Right lobe of liver (tissue), 4 donors: ENCODE measurements around the gene NBAS.

ENCODE experiments used
- POLR2A ChIP-seq: fragments of 450-650 bp; IDR thresholded peaks from one replicate; pipeline ENCODE4 v1.6.1; 2017; ENCODE audit warnings: antibody characterized with exemption, mild to moderate bottlenecking
- TF ChIP-seq, protein P1 (sequence below), 4 donors: fragments of 200-600 bp in 3 of 4; fragments of 450-650 bp in 1 of 4; IDR thresholded peaks; one replicate each; pipeline versions ENCODE4 v1.5.1 to v1.8.0; 2016 to 2022; ENCODE audit warnings: antibody characterized with exemption in 4 of 4, mild to moderate bottlenecking in 2 of 4
- donor health status: DM: no; HTN: no; CAD: no.
- donor health status: DM: no; HTN: no; CAD: no.
- donor health status: DM: no; HTN: yes; CAD: no.

DNA sequence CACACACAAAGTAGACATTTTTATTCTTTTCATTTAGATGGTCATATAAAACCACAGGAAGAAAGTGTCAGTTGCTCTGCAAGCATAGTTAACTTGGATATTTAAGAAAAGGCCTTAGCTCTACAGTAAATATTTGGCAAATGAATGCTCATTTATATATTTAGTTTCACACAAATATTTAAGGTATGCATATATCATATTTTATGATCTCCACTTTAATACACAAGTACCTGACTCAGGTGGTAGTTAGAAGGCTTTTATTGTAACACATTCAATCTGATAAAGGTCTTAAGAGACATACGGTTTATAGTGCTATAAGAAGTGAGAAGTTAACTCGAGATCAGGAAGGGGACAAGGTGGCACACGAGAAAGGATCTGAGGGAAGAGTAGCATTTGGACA lies 363.1 kb downstream of the NBAS start:
- TF ChIP-seq, protein P1, sequence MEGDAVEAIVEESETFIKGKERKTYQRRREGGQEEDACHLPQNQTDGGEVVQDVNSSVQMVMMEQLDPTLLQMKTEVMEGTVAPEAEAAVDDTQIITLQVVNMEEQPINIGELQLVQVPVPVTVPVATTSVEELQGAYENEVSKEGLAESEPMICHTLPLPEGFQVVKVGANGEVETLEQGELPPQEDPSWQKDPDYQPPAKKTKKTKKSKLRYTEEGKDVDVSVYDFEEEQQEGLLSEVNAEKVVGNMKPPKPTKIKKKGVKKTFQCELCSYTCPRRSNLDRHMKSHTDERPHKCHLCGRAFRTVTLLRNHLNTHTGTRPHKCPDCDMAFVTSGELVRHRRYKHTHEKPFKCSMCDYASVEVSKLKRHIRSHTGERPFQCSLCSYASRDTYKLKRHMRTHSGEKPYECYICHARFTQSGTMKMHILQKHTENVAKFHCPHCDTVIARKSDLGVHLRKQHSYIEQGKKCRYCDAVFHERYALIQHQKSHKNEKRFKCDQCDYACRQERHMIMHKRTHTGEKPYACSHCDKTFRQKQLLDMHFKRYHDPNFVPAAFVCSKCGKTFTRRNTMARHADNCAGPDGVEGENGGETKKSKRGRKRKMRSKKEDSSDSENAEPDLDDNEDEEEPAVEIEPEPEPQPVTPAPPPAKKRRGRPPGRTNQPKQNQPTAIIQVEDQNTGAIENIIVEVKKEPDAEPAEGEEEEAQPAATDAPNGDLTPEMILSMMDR (IDR thresholded peaks at IDR 0.05), result no peak
- TF ChIP-seq POLR2A, result no peak
